Activated CD8-positive, alpha-beta memory T cell treated with anti-CD3 and anti-CD28 coated beads, Interleukin-2, amount 10 ng/mL, durations not matched to agents 7 days and 5 days (primary cell): Measurements from ENCODE around the gene TXLNB. TPM values are rescaled to one million over a fixed set of nuclear protein-coding genes. Genes with fewer than 3 reads are reported as not detected.

Experiments
- ATAC-seq: fragments of 150-1000 bp; cut with Tn5 transposase; one replicate; pipeline ENCODE4 v1.10.0; 2021; ENCODE audit warnings: moderate library complexity
- CTCF ChIA-PET: fragments of 350-600 bp; sonication (Branson Sonifier 250); formaldehyde crosslinking; loops from one replicate; lab custom pipeline; 2021; ENCODE audit warnings: antibody characterized with exemption; lab: Charles Lee
- DNase-seq: peaks from one replicate; pipeline ENCODE4 v3.0.0-alpha.2; 2020
- H3K27ac Mint-ChIP-seq: one replicate; pipeline ENCODE4 v1.8.0; 2021; ENCODE audit warnings: mild to moderate bottlenecking, mixed read lengths
- H3K27me3 Mint-ChIP-seq: one replicate; pipeline ENCODE4 v1.8.0; 2021; ENCODE audit warnings: mixed read lengths
- H3K36me3 Mint-ChIP-seq: one replicate; pipeline ENCODE4 v1.8.0; 2021; ENCODE audit warnings: mild to moderate bottlenecking, mixed read lengths
- H3K4me1 Mint-ChIP-seq: one replicate; pipeline ENCODE4 v1.8.0; 2021; ENCODE audit warnings: mixed read lengths
- H3K4me3 Mint-ChIP-seq: one replicate; pipeline ENCODE4 v1.8.0; 2021; ENCODE audit warnings: mild to moderate bottlenecking, moderate library complexity, mixed read lengths
- H3K9me3 Mint-ChIP-seq: one replicate; pipeline ENCODE4 v1.8.0; 2022; ENCODE audit warnings: low read depth, mixed read lengths
- total RNA-seq, 2 experiments: library from RNA; stranded (reverse); gene quantifications; one replicate each; pipeline ENCODE4 v1.2.3, GENCODE V29; 2021

TXLNB gene
- total RNA-seq, result under 1 TPM; 0.23 to 0.38 TPM

DNA sequence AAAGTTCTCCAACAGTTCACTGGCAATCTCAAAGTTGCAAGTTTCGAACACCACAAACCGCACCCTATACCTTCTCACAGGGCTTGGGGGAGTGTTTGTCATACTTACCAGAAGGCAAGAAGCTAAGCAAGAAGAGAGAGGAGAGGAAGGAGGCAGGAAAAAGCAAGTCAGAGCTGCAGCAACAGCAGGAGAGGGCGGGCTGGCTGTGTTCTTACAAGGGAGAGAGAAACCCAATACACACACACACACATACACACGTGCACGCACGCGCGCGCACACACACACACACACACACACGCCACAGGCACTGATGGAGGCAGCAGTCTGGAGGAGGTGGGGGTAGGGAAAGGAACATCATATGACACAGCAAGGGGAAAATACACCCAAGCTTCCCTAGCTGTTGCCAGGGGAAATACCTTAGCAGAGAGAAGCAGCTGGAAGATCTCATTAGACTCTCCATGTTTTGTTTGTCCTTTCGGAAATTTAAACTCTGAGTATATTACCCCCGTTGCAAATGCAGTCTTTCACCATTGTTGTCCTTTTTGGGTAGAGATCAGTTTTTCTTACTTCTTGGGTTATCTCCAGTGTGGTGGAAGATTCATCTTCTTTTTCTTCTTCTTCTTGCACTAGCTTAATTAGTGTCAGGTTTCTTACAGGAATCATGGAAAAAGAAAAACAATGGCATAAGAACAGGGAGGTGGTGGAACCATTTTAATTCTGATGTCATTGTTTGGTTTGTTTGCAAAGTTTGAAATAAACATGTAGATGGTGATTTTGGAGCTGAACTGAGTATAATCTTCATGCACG, at the start of gene TXLNB:
Gene TXLNB, minus strand, starts transcription at position 186 of the 807 bp plus-strand sequence. CDS start 3,099 bp downstream, outside the sequence.
- CTCF ChIA-PET, result interaction anchor here (0.7 to 3.7 kb wide), 16 partner anchors 10 to 179 kb away, joined by 3 to 25 read pairs (median 4); no protein-coding TSS in a partner anchor
- Mint-ChIP-seq H3K27ac (peak within 1 kb of the TSS; percentile 99), H3K4me3 (peak within 1 kb of the TSS; percentile 77), H3K27me3 (no peaks in the 10 kb centered on the region), H3K9me3 (no peaks in the 10 kb centered on the region), H3K36me3 (peaks cover 9% of the 10 kb centered on the region), H3K4me1 (peaks cover 35% of the 10 kb centered on the region)
- peak; percentile 93 for DNase-seq
- ATAC-seq, result peak; percentile 87

DNA sequence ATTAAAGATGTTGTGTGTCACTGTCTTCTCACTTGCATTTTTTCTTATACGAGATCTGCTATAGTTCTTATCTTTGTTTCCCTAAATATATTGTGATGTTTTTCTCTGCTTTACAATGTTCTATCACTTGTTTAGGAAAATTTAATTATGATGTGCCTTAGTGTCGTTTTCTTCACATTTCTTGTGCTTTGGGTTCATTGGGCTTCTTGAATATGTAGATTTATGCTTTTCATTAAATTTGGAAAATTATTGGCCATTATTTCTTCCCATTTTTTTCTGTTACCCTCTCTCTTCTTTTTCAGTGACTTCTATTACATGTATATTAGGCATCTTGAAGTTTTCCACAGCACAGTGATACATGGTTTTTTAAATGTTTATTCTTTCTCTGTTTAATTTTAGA, 49.3 kb upstream of the TXLNB start:
- no peaks in the 10 kb centered on the region for H3K36me3 Mint-ChIP-seq
- no peak overlapping the region for H3K4me3 Mint-ChIP-seq
- no peaks in the 10 kb centered on the region for H3K9me3 Mint-ChIP-seq
- CTCF ChIA-PET, result interaction anchor here (0.9 to 1.6 kb wide), 2 partner anchors 12 to 24 kb away, joined by 3 read pairs; no protein-coding TSS in a partner anchor
- ATAC-seq (no peak), DNase-seq (no peak)
- H3K27me3 Mint-ChIP-seq, result no peaks in the 10 kb centered on the region
- no peak overlapping the region for H3K27ac Mint-ChIP-seq
- peaks cover 17% of the 10 kb centered on the region for H3K4me1 Mint-ChIP-seq

DNA sequence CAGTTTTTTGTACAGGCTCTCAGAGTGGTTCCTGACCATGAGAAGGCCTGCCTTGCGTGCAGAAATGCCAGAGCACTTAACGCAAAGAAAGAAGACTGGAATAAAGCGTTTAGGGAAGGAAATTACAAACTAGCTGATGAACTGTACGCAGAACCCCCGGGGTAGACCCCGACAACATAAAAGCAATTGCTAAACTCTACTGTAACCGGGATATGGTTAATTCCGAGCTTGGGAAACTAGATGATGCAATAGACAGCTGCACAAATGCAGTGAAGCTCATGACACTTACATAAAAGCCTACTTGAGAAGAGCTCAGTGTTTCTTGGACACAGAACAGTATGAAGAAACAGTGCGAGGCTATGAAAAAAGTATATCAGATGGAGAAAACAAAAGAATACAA, 47.0 kb upstream of the TXLNB start:
- no peaks in the 10 kb centered on the region for H3K36me3 Mint-ChIP-seq
- no peaks in the 10 kb centered on the region for H3K27me3 Mint-ChIP-seq
- DNase-seq (no peak), ATAC-seq (no peak)
- no peaks in the 10 kb centered on the region for H3K9me3 Mint-ChIP-seq
- H3K27ac Mint-ChIP-seq, result no peak overlapping the region
- CTCF ChIA-PET, result interaction anchor here (0.9 to 1.9 kb wide), 3 partner anchors 9 to 226 kb away, joined by 3 to 6 read pairs (median 3); no protein-coding TSS in a partner anchor
- H3K4me3 Mint-ChIP-seq, result no peak overlapping the region
- peaks cover 12% of the 10 kb centered on the region for H3K4me1 Mint-ChIP-seq

DNA sequence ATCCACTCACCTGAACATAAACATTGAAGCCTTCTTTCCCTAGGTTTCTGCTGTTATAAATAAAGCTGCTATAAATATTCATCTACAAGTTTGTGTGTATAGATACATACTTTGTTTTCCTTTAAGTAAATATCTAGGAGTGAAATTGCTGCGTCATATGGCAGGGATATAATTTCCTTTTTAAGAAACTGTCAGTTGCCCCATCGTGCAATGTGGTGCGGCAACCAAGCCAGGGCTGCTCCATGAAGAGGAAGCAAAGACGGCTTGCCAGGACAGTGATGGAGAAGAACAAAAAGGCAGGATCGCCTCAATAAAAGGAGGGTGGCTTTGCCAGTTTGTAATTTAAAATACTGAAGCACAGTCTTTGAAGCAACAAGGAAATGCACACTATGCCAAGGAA, 46.0 kb upstream of the TXLNB start:
- Mint-ChIP-seq H3K4me3 (no peak overlapping the region), H3K9me3 (peaks cover 2% of the 10 kb centered on the region), H3K36me3 (peaks cover 1% of the 10 kb centered on the region), H3K27ac (no peak overlapping the region), H3K27me3 (no peaks in the 10 kb centered on the region), H3K4me1 (peaks cover 4% of the 10 kb centered on the region)
- DNase-seq (no peak), ATAC-seq (no peak)
- CTCF ChIA-PET, result interaction anchor here (1.3 to 1.9 kb wide), 2 partner anchors 10 kb away, joined by 3 to 6 read pairs; no protein-coding TSS in a partner anchor

DNA sequence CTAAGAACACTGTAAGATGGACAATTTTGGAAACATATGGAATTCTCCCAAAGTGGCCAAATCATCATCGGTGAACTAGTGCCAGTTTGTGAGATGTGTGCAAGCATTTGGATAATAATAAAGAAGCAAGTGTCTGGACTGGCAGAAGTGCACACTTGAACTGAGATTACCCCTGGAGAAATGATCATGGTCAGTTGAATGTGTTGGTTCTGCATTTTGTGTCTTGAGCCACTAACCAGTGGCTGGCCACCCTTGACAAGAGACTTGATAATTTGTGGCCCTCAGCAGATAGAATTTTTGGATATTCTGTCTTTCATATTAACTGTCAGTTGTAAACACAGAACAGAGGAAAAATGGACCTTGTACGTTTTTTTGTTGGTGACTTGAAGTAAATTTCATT, 45.2 kb upstream of the TXLNB start:
- CTCF ChIA-PET, result interaction anchor here (1.9 kb wide), 1 partner anchor 9 kb away, joined by 6 read pairs; no protein-coding TSS in a partner anchor
- no peak overlapping the region for H3K27ac Mint-ChIP-seq
- H3K4me1 Mint-ChIP-seq, result no peaks in the 10 kb centered on the region
- H3K4me3 Mint-ChIP-seq, result no peak overlapping the region
- DNase-seq, result no peak
- peaks cover 2% of the 10 kb centered on the region for H3K9me3 Mint-ChIP-seq
- ATAC-seq, result no peak
- H3K36me3 Mint-ChIP-seq, result peaks cover 1% of the 10 kb centered on the region
- no peaks in the 10 kb centered on the region for H3K27me3 Mint-ChIP-seq

DNA sequence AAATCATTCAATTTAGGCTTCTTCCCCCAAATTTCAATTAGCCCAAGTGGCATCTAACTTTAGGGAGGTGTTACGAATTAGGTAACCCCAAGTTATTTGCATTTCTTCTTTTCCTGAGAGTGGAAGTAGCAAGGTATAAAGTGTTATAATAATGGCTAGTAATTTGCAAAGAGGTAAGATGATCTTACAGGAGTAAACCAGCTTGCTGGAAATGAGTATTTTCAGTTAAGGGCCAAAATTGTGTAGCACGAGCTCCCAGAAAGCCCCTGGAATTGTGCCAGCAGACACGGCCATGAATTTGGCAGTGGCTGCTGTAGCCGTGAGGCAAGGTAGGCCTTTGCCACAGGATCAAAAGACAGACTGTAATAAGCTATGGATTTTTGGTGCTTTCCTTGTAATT, 44.7 kb upstream of the TXLNB start:
- Mint-ChIP-seq H3K27me3 (no peaks in the 10 kb centered on the region), H3K4me1 (no peaks in the 10 kb centered on the region), H3K9me3 (peaks cover 2% of the 10 kb centered on the region), H3K27ac (no peak overlapping the region), H3K36me3 (peaks cover 1% of the 10 kb centered on the region), H3K4me3 (no peak overlapping the region)
- DNase-seq (no peak), ATAC-seq (no peak)
- CTCF ChIA-PET, result interaction anchor here (0.7 to 1.1 kb wide), 2 partner anchors 45 to 89 kb away, joined by 3 read pairs; partner anchors contain the start of gene TXLNB

DNA sequence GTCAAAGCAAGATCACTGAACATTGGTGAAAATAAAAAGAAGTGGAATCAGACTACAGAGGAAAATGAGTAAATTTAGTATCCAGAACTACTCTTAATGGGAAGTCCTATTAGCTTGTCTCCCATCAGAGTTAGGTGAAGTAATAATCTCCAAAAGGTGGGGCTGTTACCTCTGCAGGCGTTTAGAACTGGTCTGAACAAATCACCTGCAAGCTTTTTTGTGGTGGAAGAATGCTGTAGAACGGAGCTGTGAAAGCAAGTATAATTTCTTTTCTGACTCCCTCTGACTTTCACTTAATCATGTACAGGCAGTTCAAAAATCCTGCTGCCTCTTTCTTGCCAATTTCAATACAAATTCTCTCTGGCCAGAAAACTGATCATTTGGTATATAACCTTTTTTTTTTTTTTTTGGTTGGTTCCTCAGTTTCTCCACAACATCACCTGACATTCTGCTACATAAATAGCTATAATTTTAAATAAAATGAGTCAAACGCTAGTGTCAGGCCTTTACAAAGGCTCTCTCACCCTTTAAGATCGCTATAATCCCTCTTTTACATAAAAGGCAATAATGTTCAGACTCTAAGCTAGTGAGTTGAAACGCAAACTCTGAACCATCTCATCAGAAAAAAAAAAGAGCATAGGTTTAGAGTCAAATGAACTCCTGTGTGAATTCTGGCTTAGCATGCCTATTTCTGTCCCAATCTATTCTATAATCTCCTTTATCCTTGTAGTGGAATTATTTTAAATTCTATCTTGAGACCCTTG, 43.8 kb upstream of the TXLNB start:
- no peaks in the 10 kb centered on the region for H3K4me1 Mint-ChIP-seq
- CTCF ChIA-PET, result interaction anchor here (0.7 to 1.1 kb wide), 3 partner anchors 8 to 89 kb away, joined by 3 read pairs; partner anchors contain the start of gene TXLNB

DNA sequence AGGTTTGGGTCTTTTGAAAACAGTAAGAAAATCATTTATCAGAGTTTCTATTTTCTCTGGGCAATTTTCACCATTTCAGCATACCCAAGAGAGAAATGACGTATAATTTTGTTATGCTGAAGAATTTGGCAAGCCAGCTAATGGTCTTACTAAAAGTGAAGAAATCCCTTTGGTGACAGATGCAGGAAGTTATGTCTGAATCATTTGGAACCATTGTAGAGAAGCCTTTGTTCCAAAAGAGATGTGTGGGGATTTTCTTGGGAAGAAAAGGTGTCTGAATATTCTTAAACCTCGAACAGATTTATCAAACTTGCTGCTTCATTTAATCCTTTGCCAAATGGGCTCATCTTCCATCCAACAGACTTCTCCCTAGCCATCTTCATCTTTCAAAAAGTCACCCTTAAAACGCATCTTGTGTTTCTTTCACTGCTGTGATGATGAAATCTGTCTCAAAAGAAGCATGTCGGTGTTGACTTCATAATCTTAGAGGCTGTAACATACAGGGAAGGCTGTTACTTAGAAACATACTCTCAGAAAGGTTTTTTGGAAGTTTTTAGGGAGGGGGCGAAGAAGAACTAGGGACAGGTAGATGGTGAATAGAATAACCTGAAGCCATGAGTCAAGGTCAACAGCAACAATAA, 43.1 kb upstream of the TXLNB start:
- CTCF ChIA-PET, result interaction anchor here (1.0 kb wide), 1 partner anchor 8 kb away, joined by 3 read pairs; no protein-coding TSS in a partner anchor
- H3K36me3 Mint-ChIP-seq, result peaks cover 1% of the 10 kb centered on the region
- H3K27me3 Mint-ChIP-seq, result no peaks in the 10 kb centered on the region
- peaks cover 2% of the 10 kb centered on the region for H3K9me3 Mint-ChIP-seq
- DNase-seq (no peak), ATAC-seq (no peak)
- H3K4me3 Mint-ChIP-seq, result no peak overlapping the region
- H3K4me1 Mint-ChIP-seq, result no peaks in the 10 kb centered on the region
- H3K27ac Mint-ChIP-seq, result no peak overlapping the region

More for the DNA sequence above, 43.8 kb upstream of the TXLNB start:
- Mint-ChIP-seq H3K9me3 (peaks cover 2% of the 10 kb centered on the region), H3K27ac (no peak overlapping the region), H3K36me3 (peaks cover 1% of the 10 kb centered on the region), H3K27me3 (no peaks in the 10 kb centered on the region), H3K4me3 (no peak overlapping the region)
- no peak for DNase-seq
- ATAC-seq, result no peak

DNA sequence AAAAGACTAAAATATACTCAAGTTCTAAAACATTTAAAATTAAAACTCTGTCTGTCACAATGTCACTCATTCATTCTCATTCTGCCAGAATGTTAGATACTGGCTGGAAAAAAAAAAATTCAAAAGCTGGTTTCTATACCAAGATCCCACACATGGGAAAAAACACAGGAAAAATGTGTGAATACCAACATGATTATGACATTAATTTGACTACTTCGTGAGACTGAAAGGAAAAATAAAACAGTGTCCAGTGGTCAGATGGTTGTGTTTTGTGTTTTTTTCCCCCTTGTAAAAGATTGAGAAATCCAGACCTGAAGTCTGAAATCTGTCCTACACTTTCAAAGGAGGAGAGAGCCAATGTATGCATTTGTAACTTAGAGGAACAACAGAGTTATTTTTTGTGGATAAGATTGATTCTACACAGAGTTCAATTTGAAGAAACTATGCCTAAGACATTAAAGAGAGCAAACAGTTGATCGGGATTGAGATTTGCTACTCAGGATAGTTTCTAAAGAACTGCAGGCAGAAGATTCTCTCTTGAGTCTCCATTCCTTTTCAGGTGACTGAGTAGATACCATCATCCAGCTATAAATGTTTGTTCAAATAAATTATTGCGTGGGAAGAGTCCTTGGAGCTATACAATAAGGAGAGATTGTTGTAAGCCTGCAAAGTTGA, 39.2 kb upstream of the TXLNB start:
- no peak for ATAC-seq
- Mint-ChIP-seq H3K27me3 (no peaks in the 10 kb centered on the region), H3K36me3 (peaks cover 6% of the 10 kb centered on the region), H3K4me1 (no peaks in the 10 kb centered on the region), H3K27ac (no peak overlapping the region), H3K4me3 (no peak overlapping the region), H3K9me3 (peaks cover 2% of the 10 kb centered on the region)
- CTCF ChIA-PET, result interaction anchor here (0.9 to 1.5 kb wide), 2 partner anchors 34 to 80 kb away, joined by 3 read pairs; no protein-coding TSS in a partner anchor
- no peak for DNase-seq

DNA sequence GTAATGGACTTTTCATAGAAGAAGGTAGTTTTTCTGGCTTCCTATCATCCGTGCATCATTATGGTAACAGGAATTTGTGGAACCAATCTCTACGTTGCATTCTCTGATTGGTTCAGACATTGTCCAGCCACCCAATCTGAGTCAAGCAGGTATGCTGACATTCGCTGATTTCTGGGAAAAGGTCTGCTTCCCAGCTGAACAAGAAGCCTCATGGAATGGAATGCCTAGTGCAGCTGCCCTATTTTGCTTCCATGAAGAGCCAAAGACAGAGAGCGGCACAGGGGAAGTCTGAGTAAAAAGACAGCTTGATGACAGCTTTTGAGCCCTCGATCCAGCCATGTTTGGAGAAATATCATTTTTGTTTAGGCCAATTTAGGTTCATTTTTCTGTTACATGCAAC, 38.5 kb upstream of the TXLNB start:
- DNase-seq (no peak), ATAC-seq (no peak)
- Mint-ChIP-seq H3K27me3 (no peaks in the 10 kb centered on the region), H3K4me1 (peaks cover 4% of the 10 kb centered on the region), H3K36me3 (peaks cover 9% of the 10 kb centered on the region), H3K9me3 (peaks cover 2% of the 10 kb centered on the region), H3K27ac (no peak overlapping the region), H3K4me3 (no peak overlapping the region)
- CTCF ChIA-PET, result interaction anchor here (0.9 to 1.6 kb wide), 3 partner anchors 10 to 80 kb away, joined by 3 read pairs; no protein-coding TSS in a partner anchor

DNA sequence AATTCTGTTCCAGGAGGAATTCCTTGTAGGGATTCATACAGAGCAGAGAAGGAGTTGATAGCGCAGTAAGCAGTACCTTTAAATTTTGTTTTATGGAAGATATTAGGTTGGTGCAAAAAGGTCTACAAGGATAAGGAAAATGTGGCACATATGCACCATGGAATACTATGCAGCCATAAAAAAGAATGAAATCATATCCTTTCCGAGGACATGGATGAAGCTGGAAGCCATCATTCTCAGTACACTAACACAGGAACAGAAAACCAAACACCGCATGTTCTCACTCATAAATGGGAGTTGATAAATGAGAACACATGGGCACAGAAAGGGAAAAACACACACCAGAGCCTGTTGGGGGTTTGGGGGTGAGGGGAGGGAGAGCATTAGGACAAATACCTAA, 37.4 kb upstream of the TXLNB start:
- H3K27me3 Mint-ChIP-seq, result no peaks in the 10 kb centered on the region
- H3K27ac Mint-ChIP-seq, result no peak overlapping the region
- CTCF ChIA-PET, result interaction anchor here (1.6 to 2.6 kb wide), 2 partner anchors 9 to 11 kb away, joined by 3 to 6 read pairs; no protein-coding TSS in a partner anchor
- H3K4me3 Mint-ChIP-seq, result no peak overlapping the region
- H3K9me3 Mint-ChIP-seq, result peaks cover 2% of the 10 kb centered on the region
- H3K36me3 Mint-ChIP-seq, result peaks cover 9% of the 10 kb centered on the region
- peaks cover 6% of the 10 kb centered on the region for H3K4me1 Mint-ChIP-seq
- no peak for DNase-seq
- ATAC-seq, result no peak

DNA sequence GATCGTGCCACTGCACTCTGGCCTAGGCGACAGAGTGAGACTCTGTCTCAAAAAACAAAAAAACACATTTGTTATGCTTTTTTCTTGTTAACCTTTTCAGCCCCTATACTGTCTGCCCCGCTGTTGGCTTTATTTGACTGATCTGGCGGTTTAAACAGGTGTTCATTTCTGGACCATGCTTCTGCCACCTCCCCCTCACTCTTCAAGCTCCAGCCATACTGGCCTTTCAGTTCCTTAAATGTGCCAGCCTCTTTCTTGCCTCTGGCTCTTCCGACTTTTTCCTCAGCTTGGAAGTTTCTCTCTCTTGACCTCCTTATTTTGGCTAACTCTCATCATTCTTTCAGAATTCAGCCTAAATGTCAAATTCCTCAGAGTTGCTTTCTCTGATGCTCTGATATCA, 35.2 kb upstream of the TXLNB start:
- CTCF ChIA-PET, result interaction anchor here (1.3 to 2.6 kb wide), 3 partner anchors 8 to 37 kb away, joined by 3 to 6 read pairs (median 3); no protein-coding TSS in a partner anchor
- no peak overlapping the region for H3K4me3 Mint-ChIP-seq
- H3K4me1 Mint-ChIP-seq, result peaks cover 24% of the 10 kb centered on the region
- DNase-seq (no peak), ATAC-seq (no peak)
- peaks cover 20% of the 10 kb centered on the region for H3K36me3 Mint-ChIP-seq
- no peaks in the 10 kb centered on the region for H3K27me3 Mint-ChIP-seq
- no peak overlapping the region for H3K27ac Mint-ChIP-seq
- H3K9me3 Mint-ChIP-seq, result peaks cover 8% of the 10 kb centered on the region
